Activated CD4-positive, alpha-beta memory T cell treated with anti-CD3 and anti-CD28 coated beads, Interleukin-2, amount 10 ng/mL, durations not matched to agents 7 days and 5 days (primary cell): ENCODE results near the gene GGA2. TPM values are rescaled to one million over a fixed set of nuclear protein-coding genes. Genes with fewer than 3 reads are reported as not detected.
A peak's percentile ranks its signal among the peaks of the same experiment; 100 is the strongest.
"Not testable (repeated sequence)": the region's sequence is repeated elsewhere in the genome, so short reads cannot be mapped to it uniquely, and the experiment has no call there.

Experiments
- CTCF ChIA-PET: fragments of 350-600 bp; sonication (Branson Sonifier 250); formaldehyde crosslinking; loops from one replicate; lab custom pipeline; 2021; ENCODE audit warnings: antibody characterized with exemption, inconsistent platforms; lab: Charles Lee
- POLR2A ChIA-PET: fragments of 350-600 bp; sonication (Branson Sonifier 250); formaldehyde crosslinking; loops from one replicate; lab custom pipeline; 2021; ENCODE audit warnings: antibody characterized with exemption; lab: Charles Lee
- DNase-seq: peaks from one replicate; pipeline ENCODE4 v3.0.0-alpha.2; 2020
- H3K27ac Mint-ChIP-seq: one replicate; pipeline ENCODE4 v1.8.0; 2021; ENCODE audit warnings: mild to moderate bottlenecking, mixed read lengths
- H3K27me3 Mint-ChIP-seq: one replicate; pipeline ENCODE4 v1.8.0; 2021; ENCODE audit warnings: mixed read lengths
- H3K36me3 Mint-ChIP-seq: one replicate; pipeline ENCODE4 v1.8.0; 2021; ENCODE audit warnings: low read depth, mixed read lengths
- H3K4me1 Mint-ChIP-seq: one replicate; pipeline ENCODE4 v1.8.0; 2021; ENCODE audit warnings: mixed read lengths
- H3K4me3 Mint-ChIP-seq: one replicate; pipeline ENCODE4 v1.8.0; 2021; ENCODE audit warnings: mild to moderate bottlenecking, mixed read lengths
- H3K9me3 Mint-ChIP-seq: one replicate; pipeline ENCODE4 v1.8.0; 2021; ENCODE audit warnings: mixed read lengths
- total RNA-seq, 2 experiments: library from RNA; stranded (reverse); gene quantifications; one replicate each; pipeline ENCODE4 v1.2.3, GENCODE V29; 2021

The GGA2 gene
- total RNA-seq, 2 experiments from 2014 or later = 95.3 to 97.8 TPM

- DNase-seq = no peak
- H3K4me3 Mint-ChIP-seq = no peak overlapping the region
- H3K9me3 Mint-ChIP-seq = no peaks in the 10 kb centered on the region
- no peak overlapping the region for H3K27ac Mint-ChIP-seq
- peaks cover 51% of the 10 kb centered on the region for H3K4me1 Mint-ChIP-seq
- peaks cover 41% of the 10 kb centered on the region for H3K36me3 Mint-ChIP-seq
- ChIA-PET POLR2A (interaction anchor here (2.3 kb wide), 1 partner anchor 11 kb away, joined by 8 read pairs; the partner anchor contains the start of gene GGA2), CTCF (no interaction called here)
- H3K27me3 Mint-ChIP-seq = no peaks in the 10 kb centered on the region
Observed at GRCh38 chr16:23498863-23499262, 11.4 kb downstream of the GGA2 start.

- H3K36me3 Mint-ChIP-seq = peaks cover 48% of the 10 kb centered on the region
- DNase-seq = no peak
- H3K4me1 Mint-ChIP-seq = peaks cover 39% of the 10 kb centered on the region
- ChIA-PET POLR2A (no interaction called here), CTCF (no interaction called here)
- H3K27ac Mint-ChIP-seq = peak overlapping the region; percentile 5
- no peak overlapping the region for H3K4me3 Mint-ChIP-seq
- H3K9me3 Mint-ChIP-seq = no peaks in the 10 kb centered on the region
- H3K27me3 Mint-ChIP-seq = no peaks in the 10 kb centered on the region
Observed at GRCh38 chr16:23497543-23497868, 12.8 kb downstream of the GGA2 start.

GRCh38 chr16:23496821-23497542, 13.3 kb downstream of the GGA2 start:
- ChIA-PET POLR2A (interaction anchor here (1.2 kb wide), 1 partner anchor 13 kb away, joined by 6 read pairs; the partner anchor contains the start of gene GGA2), CTCF (interaction anchor here (0.7 kb wide), 2 partner anchors 15 to 61 kb away, joined by 3 to 4 read pairs; no protein-coding TSS in a partner anchor)
- Mint-ChIP-seq H3K4me1 (peaks cover 34% of the 10 kb centered on the region), H3K27ac (peak overlapping the region; percentile 5), H3K27me3 (no peaks in the 10 kb centered on the region), H3K4me3 (no peak overlapping the region), H3K9me3 (no peaks in the 10 kb centered on the region), H3K36me3 (peaks cover 47% of the 10 kb centered on the region)
- no peak for DNase-seq

GRCh38 chr16:23495671-23496070, 14.6 kb downstream of the GGA2 start:
- Mint-ChIP-seq H3K9me3 (no peaks in the 10 kb centered on the region), H3K27ac (no peak overlapping the region), H3K4me1 (peaks cover 29% of the 10 kb centered on the region), H3K36me3 (peaks cover 44% of the 10 kb centered on the region), H3K4me3 (no peak overlapping the region), H3K27me3 (no peaks in the 10 kb centered on the region)
- POLR2A ChIA-PET = interaction anchor here (0.8 to 1.2 kb wide), 2 partner anchors 9 to 14 kb away, joined by 3 to 6 read pairs; partner anchors contain the start of gene GGA2
- DNase-seq = no peak
- CTCF ChIA-PET = interaction anchor here (0.6 kb wide), 1 partner anchor 156 kb away, joined by 3 read pairs; no protein-coding TSS in a partner anchor

- peaks cover 20% of the 10 kb centered on the region for H3K4me1 Mint-ChIP-seq
- DNase-seq = no peak
- H3K27me3 Mint-ChIP-seq = no peaks in the 10 kb centered on the region
- no peak overlapping the region for H3K4me3 Mint-ChIP-seq
- no peaks in the 10 kb centered on the region for H3K9me3 Mint-ChIP-seq
- H3K36me3 Mint-ChIP-seq = peaks cover 51% of the 10 kb centered on the region
- H3K27ac Mint-ChIP-seq = no peak overlapping the region
- CTCF ChIA-PET = interaction anchor here (1.0 kb wide), 1 partner anchor 59 kb away, joined by 3 read pairs; no protein-coding TSS in a partner anchor
- POLR2A ChIA-PET = no interaction called here
Observed at GRCh38 chr16:23494188-23494587, 16.1 kb downstream of the GGA2 start.

- Mint-ChIP-seq H3K4me3 (no peak overlapping the region), H3K36me3 (peaks cover 58% of the 10 kb centered on the region), H3K27ac (no peak overlapping the region), H3K9me3 (no peaks in the 10 kb centered on the region), H3K4me1 (peaks cover 5% of the 10 kb centered on the region), H3K27me3 (no peaks in the 10 kb centered on the region)
- POLR2A ChIA-PET = interaction anchor here (2.1 kb wide), 1 partner anchor 13 kb away, joined by 6 read pairs; no protein-coding TSS in a partner anchor
- DNase-seq = no peak
- CTCF ChIA-PET = no interaction called here
Observed at GRCh38 chr16:23491490-23492391, 18.6 kb downstream of the GGA2 start.

- Mint-ChIP-seq H3K27ac (no peak overlapping the region), H3K4me1 (peaks cover 10% of the 10 kb centered on the region), H3K36me3 (peaks cover 66% of the 10 kb centered on the region), H3K9me3 (no peaks in the 10 kb centered on the region), H3K4me3 (no peak overlapping the region), H3K27me3 (no peaks in the 10 kb centered on the region)
- no peak for DNase-seq
- CTCF ChIA-PET = interaction anchor here (0.8 kb wide), 1 partner anchor 51 kb away, joined by 4 read pairs; no protein-coding TSS in a partner anchor
- POLR2A ChIA-PET = interaction anchor here (1.0 to 1.2 kb wide), 2 partner anchors 11 to 18 kb away, joined by 3 to 4 read pairs; no protein-coding TSS in a partner anchor
Observed at GRCh38 chr16:23486480-23486879, 23.8 kb downstream of the GGA2 start.

- H3K27me3 Mint-ChIP-seq = no peaks in the 10 kb centered on the region
- POLR2A ChIA-PET = no interaction called here
- H3K4me1 Mint-ChIP-seq = peaks cover 10% of the 10 kb centered on the region
- no peaks in the 10 kb centered on the region for H3K9me3 Mint-ChIP-seq
- H3K27ac Mint-ChIP-seq = no peak overlapping the region
- peaks cover 67% of the 10 kb centered on the region for H3K36me3 Mint-ChIP-seq
- no peak overlapping the region for H3K4me3 Mint-ChIP-seq
- no peak for DNase-seq
- CTCF ChIA-PET = no interaction called here
Observed at GRCh38 chr16:23485841-23486240, 24.5 kb downstream of the GGA2 start.

GRCh38 chr16:23485257-23485614, 25.1 kb downstream of the GGA2 start:
- H3K4me3 Mint-ChIP-seq = no peak overlapping the region

GRCh38 chr16:23484510-23485256, 25.6 kb downstream of the GGA2 start:
- DNase-seq = no peak
- no peak overlapping the region for H3K4me3 Mint-ChIP-seq
- H3K27ac Mint-ChIP-seq = no peak overlapping the region
- ChIA-PET POLR2A (interaction anchor here (1.0 kb wide), 1 partner anchor 20 kb away, joined by 3 read pairs; no protein-coding TSS in a partner anchor), CTCF (no interaction called here)
- no peaks in the 10 kb centered on the region for H3K27me3 Mint-ChIP-seq
- H3K9me3 Mint-ChIP-seq = no peaks in the 10 kb centered on the region
- peaks cover 68% of the 10 kb centered on the region for H3K36me3 Mint-ChIP-seq
- peaks cover 10% of the 10 kb centered on the region for H3K4me1 Mint-ChIP-seq

More at GRCh38 chr16:23485257-23485614, 25.1 kb downstream of the GGA2 start:
- Mint-ChIP-seq H3K27me3 (no peaks in the 10 kb centered on the region), H3K9me3 (no peaks in the 10 kb centered on the region), H3K27ac (no peak overlapping the region), H3K36me3 (peaks cover 68% of the 10 kb centered on the region), H3K4me1 (peaks cover 10% of the 10 kb centered on the region)
- DNase-seq = no peak
- ChIA-PET CTCF (no interaction called here), POLR2A (no interaction called here)

GRCh38 chr16:23483492-23483891, 26.8 kb downstream of the GGA2 start:
- H3K27ac Mint-ChIP-seq = peak overlapping the region; percentile 79
- CTCF ChIA-PET, H3K9me3 Mint-ChIP-seq, DNase-seq, H3K4me1 Mint-ChIP-seq, H3K27me3 Mint-ChIP-seq, POLR2A ChIA-PET, H3K4me3 Mint-ChIP-seq: not testable (repeated sequence)
- peaks cover 73% of the 10 kb centered on the region for H3K36me3 Mint-ChIP-seq

GRCh38 chr16:23482778-23483177, 27.5 kb downstream of the GGA2 start:
- Mint-ChIP-seq H3K36me3 (peaks cover 76% of the 10 kb centered on the region), H3K9me3 (no peaks in the 10 kb centered on the region), H3K4me3 (no peak overlapping the region), H3K4me1 (peaks cover 10% of the 10 kb centered on the region), H3K27ac (peak overlapping the region; percentile 79), H3K27me3 (no peaks in the 10 kb centered on the region)
- CTCF ChIA-PET = interaction anchor here (0.6 kb wide), 1 partner anchor 56 kb away, joined by 3 read pairs; no protein-coding TSS in a partner anchor
- DNase-seq = peak; percentile 45
- POLR2A ChIA-PET = no interaction called here
